WTC11 (cell line): Measurements from ENCODE around the gene RPS25. TPM values are rescaled to one million over a fixed set of nuclear protein-coding genes. Genes with fewer than 3 reads are reported as not detected.

Source experiments
- ATAC-seq: fragments of 200-7000 bp; cut with Tn5 transposase; 2 replicates; pipeline ENCODE4 v1.10.0; 2021; ENCODE audit warnings: mild to moderate bottlenecking, moderate library complexity
- Bru-seq: library from RNA; stranded (reverse); fragments of 400-500 nt; gene quantifications from one replicate; lab custom pipeline; 2021; lab: Mats Ljungman, UMichigan
- CTCF ChIA-PET: fragments of 300-600 bp; sonication (Branson Sonifier 250); formaldehyde crosslinking; loops from one replicate; lab custom pipeline; 2021; ENCODE audit warnings: antibody characterized with exemption; lab: Charles Lee
- POLR2A ChIA-PET: fragments of 350-600 bp; sonication (Branson Sonifier 250); formaldehyde crosslinking; loops from one replicate; lab custom pipeline; 2021; ENCODE audit warnings: antibody characterized with exemption; lab: Charles Lee
- DNase-seq: peaks from one replicate; pipeline ENCODE4 v3.0.0; 2021; ENCODE audit warnings: low spot score
- H3K27ac Mint-ChIP-seq: 2 replicates; pipeline ENCODE4 v1.8.0; 2021; ENCODE audit warnings: mixed read lengths
- H3K27me3 Mint-ChIP-seq: 2 replicates; pipeline ENCODE4 v1.8.0; 2021; ENCODE audit warnings: low read depth, mild to moderate bottlenecking, moderate library complexity, mixed read lengths
- H3K36me3 Mint-ChIP-seq: 2 replicates; pipeline ENCODE4 v1.8.0; 2021; ENCODE audit warnings: mixed read lengths
- H3K4me1 Mint-ChIP-seq: 2 replicates; pipeline ENCODE4 v1.8.0; 2022; ENCODE audit warnings: mixed read lengths
- H3K4me3 Mint-ChIP-seq: 2 replicates; pipeline ENCODE4 v1.8.0; 2021; ENCODE audit warnings: mild to moderate bottlenecking, moderate library complexity, mixed read lengths
- H3K9me3 Mint-ChIP-seq: 2 replicates; pipeline ENCODE4 v1.8.0; 2021; ENCODE audit warnings: mixed read lengths
- AR ChIP-seq: fragments of 250-450 bp; sonication (Bioruptor Pico); IDR thresholded peaks from 2 replicates; pipeline ENCODE4 v1.9.0; 2021; ENCODE audit warnings: mild to moderate bottlenecking
- CBFB ChIP-seq: sonication (generic); formaldehyde crosslinking; IDR thresholded peaks from 2 replicates; pipeline ENCODE4 v1.8.1; 2022; ENCODE audit warnings: mild to moderate bottlenecking, low read depth, missing genetic modification reagents
- E2F1 ChIP-seq: sonication (generic); formaldehyde crosslinking; IDR thresholded peaks from 2 replicates; pipeline ENCODE4 v1.8.0; 2022; ENCODE audit warnings: mild to moderate bottlenecking, missing genetic modification reagents
- E2F4 ChIP-seq: sonication (generic); formaldehyde crosslinking; IDR thresholded peaks from 2 replicates; pipeline ENCODE4 v1.8.1; 2022; ENCODE audit warnings: low read depth, mild to moderate bottlenecking, moderate library complexity, missing genetic modification reagents, borderline replicate concordance
- ESRRA ChIP-seq: sonication (generic); formaldehyde crosslinking; IDR thresholded peaks from 2 replicates; pipeline ENCODE4 v1.8.1; 2022; ENCODE audit warnings: mild to moderate bottlenecking, missing genetic modification reagents, borderline replicate concordance
- FOXP4 ChIP-seq: sonication (generic); formaldehyde crosslinking; IDR thresholded peaks from 2 replicates; pipeline ENCODE4 v1.8.0; 2022; ENCODE audit warnings: mild to moderate bottlenecking, missing genetic modification reagents
- HMGXB4 ChIP-seq: sonication (generic); formaldehyde crosslinking; IDR thresholded peaks from 2 replicates; pipeline ENCODE4 v1.8.1; 2023; ENCODE audit warnings: mild to moderate bottlenecking, moderate library complexity, missing genetic modification reagents
- JUN ChIP-seq: sonication (generic); formaldehyde crosslinking; IDR thresholded peaks from 2 replicates; pipeline ENCODE4 v1.8.0; 2023; ENCODE audit warnings: mild to moderate bottlenecking, missing genetic modification reagents
- NR1H2 ChIP-seq: sonication (generic); formaldehyde crosslinking; IDR thresholded peaks from 2 replicates; pipeline ENCODE4 v1.9.0; 2021; ENCODE audit warnings: mild to moderate bottlenecking, moderate library complexity, missing genetic modification reagents
- NR2C2 ChIP-seq: sonication (generic); formaldehyde crosslinking; IDR thresholded peaks from 2 replicates; pipeline ENCODE4 v1.8.0; 2022; ENCODE audit warnings: mild to moderate bottlenecking, missing genetic modification reagents
- OVOL2 ChIP-seq: fragments of 250-450 bp; sonication (Bioruptor Pico); IDR thresholded peaks from 2 replicates; pipeline ENCODE4 v1.9.0; 2021; ENCODE audit warnings: mild to moderate bottlenecking, borderline replicate concordance
- ZNF416 ChIP-seq: fragments of 250-450 bp; sonication (Bioruptor Pico); IDR thresholded peaks from 2 replicates; pipeline ENCODE4 v1.9.0; 2021; ENCODE audit warnings: mild to moderate bottlenecking, inconsistent platforms
- long read RNA-seq, 3 experiments: library from RNA in 1 of 3; library from capped mRNA in 1 of 3; library from polyadenylated mRNA in 1 of 3; unstranded in 2 of 3; stranded (forward) in 1 of 3; transcript quantifications; one replicate each; pipeline ENCODE4 v2.0.0, GENCODE V29; 2021
- total RNA-seq: library from RNA; stranded (reverse); gene quantifications from 3 replicates; pipeline ENCODE4 v1.2.3, GENCODE V29; 2021
- TF ChIP-seq, protein P1 (sequence below): sonication (generic); formaldehyde crosslinking; IDR thresholded peaks from 2 replicates; pipeline ENCODE4 v1.8.1; 2023; ENCODE audit warnings: mild to moderate bottlenecking, missing genetic modification reagents
- TF ChIP-seq, protein P2 (sequence below): fragments of 250-450 bp; sonication (Bioruptor Pico); IDR thresholded peaks from 2 replicates; pipeline ENCODE4 v1.9.0; 2021; ENCODE audit warnings: mild to moderate bottlenecking, borderline replicate concordance
- TF ChIP-seq, protein P3 (sequence below): fragments of 250-450 bp; sonication (Bioruptor Pico); IDR thresholded peaks from 2 replicates; pipeline ENCODE4 v1.9.0; 2021; ENCODE audit warnings: moderate library complexity, mild to moderate bottlenecking, inconsistent platforms, borderline replicate concordance

The RPS25 gene
- total RNA-seq = 1,349 to 1,504 TPM (median 1,464 TPM) in 3 replicates
- Bru-seq, nascent RNA = percentile 100 among the genes with signal in this experiment
- long read RNA-seq, experiment 1, transcript RPS25-202 (5 exons, 835 nt) = major isoform, 607 of 803 reads
- long read RNA-seq, experiment 1, transcript RPS25-204 (3 exons, 1,462 nt) = minor isoform, 159 of 803 reads
- long read RNA-seq, experiment 1, partial matches to known transcripts = 18 of 803 reads
- long read RNA-seq, experiment 1, other reads (novel, unspliced or antisense) = 16 of 803 reads
- long read RNA-seq, experiment 2, transcript RPS25-202 (5 exons, 835 nt) = major isoform, 1,580 of 1,869 reads
- long read RNA-seq, experiment 2, transcript RPS25-204 (3 exons, 1,462 nt) = minor isoform, 26 of 1,869 reads
- long read RNA-seq, experiment 2, transcript RPS25-203 (5 exons, 711 nt) = minor isoform, 8 of 1,869 reads
- long read RNA-seq, experiment 2, partial matches to known transcripts = 152 of 1,869 reads
- long read RNA-seq, experiment 2, other reads (novel, unspliced or antisense) = 99 of 1,869 reads
- long read RNA-seq, experiment 3, transcript RPS25-202 (5 exons, 835 nt) = major isoform, 70 of 72 reads
- long read RNA-seq, experiment 3, partial matches to known transcripts = 0 of 72 reads
- long read RNA-seq, experiment 3, other reads (novel, unspliced or antisense) = 1 of 72 reads

- H3K9me3 Mint-ChIP-seq = no peaks in the 10 kb centered on the region
- DNase-seq (peak; percentile 93), ATAC-seq (peak; percentile 81)
- ChIA-PET POLR2A (interaction anchor here (0.5 to 1.7 kb wide), 6 partner anchors 11 to 84 kb away, joined by 3 to 7 read pairs (median 4); partner anchors contain the start of genes DPAGT1, HMBS and VPS11), CTCF (interaction anchor here (0.9 to 1.6 kb wide), 6 partner anchors 27 to 320 kb away, joined by 3 read pairs; partner anchors contain the start of gene DPAGT1)
- H3K4me1 Mint-ChIP-seq = peaks cover 16% of the 10 kb centered on the region
- H3K27ac Mint-ChIP-seq = peak within 1 kb of the TSS; percentile 99
- peak within 1 kb of the TSS; percentile 98 for H3K4me3 Mint-ChIP-seq
- no peaks in the 10 kb centered on the region; the same call in 1 of the 2 replicates for H3K27me3 Mint-ChIP-seq
- peaks cover 66% of the 10 kb centered on the region for H3K36me3 Mint-ChIP-seq
- TF ChIP-seq FOXP4 (CRISPR knock-in tag) (peak; percentile 38; the same call in 1 of the 2 replicates), ZNF416 (CRISPR knock-in tag) (no peak), E2F1 (CRISPR knock-in tag) (no peak), E2F4 (CRISPR knock-in tag) (no peak), HMGXB4 (CRISPR knock-in tag) (no peak; the same call in 1 of the 2 replicates), OVOL2 (CRISPR knock-in tag) (no peak), CBFB (CRISPR knock-in tag) (0 out of 2 replicates have a peak, but pooled peaks have one; percentile 19), JUN (CRISPR knock-in tag) (0 out of 2 replicates have a peak, but pooled peaks have one; percentile 65), ESRRA (peak; percentile 72; the same call in 1 of the 2 replicates), AR (CRISPR knock-in tag) (no peak), NR1H2 (CRISPR knock-in tag) (no peak), NR2C2 (CRISPR knock-in tag) (peak; percentile 98)
- TF ChIP-seq, protein P1, sequence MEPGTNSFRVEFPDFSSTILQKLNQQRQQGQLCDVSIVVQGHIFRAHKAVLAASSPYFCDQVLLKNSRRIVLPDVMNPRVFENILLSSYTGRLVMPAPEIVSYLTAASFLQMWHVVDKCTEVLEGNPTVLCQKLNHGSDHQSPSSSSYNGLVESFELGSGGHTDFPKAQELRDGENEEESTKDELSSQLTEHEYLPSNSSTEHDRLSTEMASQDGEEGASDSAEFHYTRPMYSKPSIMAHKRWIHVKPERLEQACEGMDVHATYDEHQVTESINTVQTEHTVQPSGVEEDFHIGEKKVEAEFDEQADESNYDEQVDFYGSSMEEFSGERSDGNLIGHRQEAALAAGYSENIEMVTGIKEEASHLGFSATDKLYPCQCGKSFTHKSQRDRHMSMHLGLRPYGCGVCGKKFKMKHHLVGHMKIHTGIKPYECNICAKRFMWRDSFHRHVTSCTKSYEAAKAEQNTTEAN (CRISPR knock-in tag) = no peak
- TF ChIP-seq, protein P2, sequence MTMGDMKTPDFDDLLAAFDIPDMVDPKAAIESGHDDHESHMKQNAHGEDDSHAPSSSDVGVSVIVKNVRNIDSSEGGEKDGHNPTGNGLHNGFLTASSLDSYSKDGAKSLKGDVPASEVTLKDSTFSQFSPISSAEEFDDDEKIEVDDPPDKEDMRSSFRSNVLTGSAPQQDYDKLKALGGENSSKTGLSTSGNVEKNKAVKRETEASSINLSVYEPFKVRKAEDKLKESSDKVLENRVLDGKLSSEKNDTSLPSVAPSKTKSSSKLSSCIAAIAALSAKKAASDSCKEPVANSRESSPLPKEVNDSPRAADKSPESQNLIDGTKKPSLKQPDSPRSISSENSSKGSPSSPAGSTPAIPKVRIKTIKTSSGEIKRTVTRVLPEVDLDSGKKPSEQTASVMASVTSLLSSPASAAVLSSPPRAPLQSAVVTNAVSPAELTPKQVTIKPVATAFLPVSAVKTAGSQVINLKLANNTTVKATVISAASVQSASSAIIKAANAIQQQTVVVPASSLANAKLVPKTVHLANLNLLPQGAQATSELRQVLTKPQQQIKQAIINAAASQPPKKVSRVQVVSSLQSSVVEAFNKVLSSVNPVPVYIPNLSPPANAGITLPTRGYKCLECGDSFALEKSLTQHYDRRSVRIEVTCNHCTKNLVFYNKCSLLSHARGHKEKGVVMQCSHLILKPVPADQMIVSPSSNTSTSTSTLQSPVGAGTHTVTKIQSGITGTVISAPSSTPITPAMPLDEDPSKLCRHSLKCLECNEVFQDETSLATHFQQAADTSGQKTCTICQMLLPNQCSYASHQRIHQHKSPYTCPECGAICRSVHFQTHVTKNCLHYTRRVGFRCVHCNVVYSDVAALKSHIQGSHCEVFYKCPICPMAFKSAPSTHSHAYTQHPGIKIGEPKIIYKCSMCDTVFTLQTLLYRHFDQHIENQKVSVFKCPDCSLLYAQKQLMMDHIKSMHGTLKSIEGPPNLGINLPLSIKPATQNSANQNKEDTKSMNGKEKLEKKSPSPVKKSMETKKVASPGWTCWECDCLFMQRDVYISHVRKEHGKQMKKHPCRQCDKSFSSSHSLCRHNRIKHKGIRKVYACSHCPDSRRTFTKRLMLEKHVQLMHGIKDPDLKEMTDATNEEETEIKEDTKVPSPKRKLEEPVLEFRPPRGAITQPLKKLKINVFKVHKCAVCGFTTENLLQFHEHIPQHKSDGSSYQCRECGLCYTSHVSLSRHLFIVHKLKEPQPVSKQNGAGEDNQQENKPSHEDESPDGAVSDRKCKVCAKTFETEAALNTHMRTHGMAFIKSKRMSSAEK (CRISPR knock-in tag) = no peak
- TF ChIP-seq, protein P3, sequence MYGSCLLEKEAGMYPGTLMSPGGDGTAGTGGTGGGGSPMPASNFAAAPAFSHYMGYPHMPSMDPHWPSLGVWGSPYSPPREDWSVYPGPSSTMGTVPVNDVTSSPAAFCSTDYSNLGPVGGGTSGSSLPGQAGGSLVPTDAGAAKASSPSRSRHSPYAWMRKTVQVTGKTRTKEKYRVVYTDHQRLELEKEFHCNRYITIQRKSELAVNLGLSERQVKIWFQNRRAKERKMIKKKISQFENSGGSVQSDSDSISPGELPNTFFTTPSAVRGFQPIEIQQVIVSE (CRISPR knock-in tag) = no peak
Observed at GRCh38 chr11:119018074-119018938, at the start of gene RPS25, which contains the start of gene TRAPPC4. Gene RPS25 (minus strand): TSS chr11:119018343. CDS start chr11:119018284, 59 bp downstream. Gene TRAPPC4 (plus strand): TSS chr11:119018766. CDS start chr11:119018796, 30 bp downstream.
